RKO (cell line): ENCODE measurements around the gene IFIT1B.
"Not testable (repeated sequence)": the region's sequence is repeated elsewhere in the genome, so short reads cannot be mapped to it uniquely, and the experiment has no call there.

Source experiments
- DNase-seq: peaks from one replicate; pipeline ENCODE4 v3.0.0-alpha.2; 2016; ENCODE audit warnings: low spot score

IFIT1B gene

GRCh38 chr10:89377705-89378637 is at the start of gene IFIT1B:
TSS of gene IFIT1B (plus strand) at chr10:89378056. CDS start at chr10:89378136, 80 bp downstream.
- DNase-seq, result no peak

GRCh38 chr10:89329151-89329550 is 48.7 kb upstream of the IFIT1B start:
- DNase-seq, result no peak

GRCh38 chr10:89330014-89330413 is 47.8 kb upstream of the IFIT1B start:
- DNase-seq, result not testable (repeated sequence)

GRCh38 chr10:89330537-89331212 is 47.2 kb upstream of the IFIT1B start:
- no peak for DNase-seq

GRCh38 chr10:89331487-89332122 is 46.3 kb upstream of the IFIT1B start:
- DNase-seq, result not testable (repeated sequence)

GRCh38 chr10:89332123-89332633 is 45.7 kb upstream of the IFIT1B start:
- DNase-seq, result no peak

GRCh38 chr10:89335226-89335625 is 42.6 kb upstream of the IFIT1B start:
- no peak for DNase-seq

GRCh38 chr10:89336241-89336640 is 41.6 kb upstream of the IFIT1B start:
- no peak for DNase-seq

- DNase-seq, result peak; percentile 49
Measured at GRCh38 chr10:89337484-89337883, 40.4 kb upstream of the IFIT1B start.

- no peak for DNase-seq
Measured at GRCh38 chr10:89338713-89339112, 39.1 kb upstream of the IFIT1B start.

- no peak for DNase-seq
Measured at GRCh38 chr10:89339875-89340274, 38.0 kb upstream of the IFIT1B start.

- DNase-seq, result no peak
Measured at GRCh38 chr10:89341649-89342048, 36.2 kb upstream of the IFIT1B start.

- DNase-seq, result peak; percentile 10
Measured at GRCh38 chr10:89342206-89342958, 35.5 kb upstream of the IFIT1B start.

GRCh38 chr10:89343089-89343767 is 34.6 kb upstream of the IFIT1B start:
- DNase-seq, result no peak

- DNase-seq, result no peak
Measured at GRCh38 chr10:89344156-89344555, 33.7 kb upstream of the IFIT1B start.

GRCh38 chr10:89345367-89346000 is 32.4 kb upstream of the IFIT1B start:
- DNase-seq, result no peak

GRCh38 chr10:89346405-89347254 is 31.2 kb upstream of the IFIT1B start:
- DNase-seq, result no peak

GRCh38 chr10:89347701-89348457 is 30.0 kb upstream of the IFIT1B start:
- DNase-seq, result no peak

- no peak for DNase-seq
Measured at GRCh38 chr10:89348481-89348880, 29.4 kb upstream of the IFIT1B start.
